ENCODE measurements around the gene TFEB.

- no peak for TF ChIP-seq POLR2A (IDR thresholded peaks at IDR 0.05)
- TF ChIP-seq, protein P1, sequence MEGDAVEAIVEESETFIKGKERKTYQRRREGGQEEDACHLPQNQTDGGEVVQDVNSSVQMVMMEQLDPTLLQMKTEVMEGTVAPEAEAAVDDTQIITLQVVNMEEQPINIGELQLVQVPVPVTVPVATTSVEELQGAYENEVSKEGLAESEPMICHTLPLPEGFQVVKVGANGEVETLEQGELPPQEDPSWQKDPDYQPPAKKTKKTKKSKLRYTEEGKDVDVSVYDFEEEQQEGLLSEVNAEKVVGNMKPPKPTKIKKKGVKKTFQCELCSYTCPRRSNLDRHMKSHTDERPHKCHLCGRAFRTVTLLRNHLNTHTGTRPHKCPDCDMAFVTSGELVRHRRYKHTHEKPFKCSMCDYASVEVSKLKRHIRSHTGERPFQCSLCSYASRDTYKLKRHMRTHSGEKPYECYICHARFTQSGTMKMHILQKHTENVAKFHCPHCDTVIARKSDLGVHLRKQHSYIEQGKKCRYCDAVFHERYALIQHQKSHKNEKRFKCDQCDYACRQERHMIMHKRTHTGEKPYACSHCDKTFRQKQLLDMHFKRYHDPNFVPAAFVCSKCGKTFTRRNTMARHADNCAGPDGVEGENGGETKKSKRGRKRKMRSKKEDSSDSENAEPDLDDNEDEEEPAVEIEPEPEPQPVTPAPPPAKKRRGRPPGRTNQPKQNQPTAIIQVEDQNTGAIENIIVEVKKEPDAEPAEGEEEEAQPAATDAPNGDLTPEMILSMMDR (IDR thresholded peaks at IDR 0.05 in 8 of 11, conservative IDR thresholded peaks at IDR 0.05 in 3 of 11): no peak
Measured at GRCh38 chr6:41641352-41641925, 94.0 kb downstream of the TFEB start.

Measured in spleen (tissue), 7 donors.